Fibroblast of upper back skin (primary cell): Measurements from ENCODE around the gene ATP6V1C2.
"Not testable (repeated sequence)": the region's sequence is repeated elsewhere in the genome, so short reads cannot be mapped to it uniquely, and the experiment has no call there.

Experiments
- DNase-seq: peaks from one replicate; pipeline ENCODE4 v3.0.0-alpha.2; 2013

Gene ATP6V1C2

GRCh38 chr2:10770956-10771750 lies 49.7 kb downstream of the ATP6V1C2 start:
- no peak for DNase-seq

- DNase-seq = no peak
Measured at GRCh38 chr2:10771786-10772185, 50.4 kb downstream of the ATP6V1C2 start.

- no peak for DNase-seq
Measured at GRCh38 chr2:10772201-10772867, 50.9 kb downstream of the ATP6V1C2 start.

GRCh38 chr2:10772868-10773215 lies 51.4 kb downstream of the ATP6V1C2 start:
- DNase-seq = no peak

- DNase-seq = no peak
Measured at GRCh38 chr2:10773821-10774341, 52.5 kb downstream of the ATP6V1C2 start.

- no peak for DNase-seq
Measured at GRCh38 chr2:10774394-10774793, 53.0 kb downstream of the ATP6V1C2 start.

GRCh38 chr2:10775021-10775780 lies 53.8 kb downstream of the ATP6V1C2 start:
- no peak for DNase-seq

- DNase-seq = no peak
Measured at GRCh38 chr2:10775831-10776230, 54.4 kb downstream of the ATP6V1C2 start.

- no peak for DNase-seq
Measured at GRCh38 chr2:10776231-10776977, 55.0 kb downstream of the ATP6V1C2 start.

GRCh38 chr2:10777111-10777841 lies 55.8 kb downstream of the ATP6V1C2 start:
- no peak for DNase-seq

GRCh38 chr2:10777842-10778723 lies 56.7 kb downstream of the ATP6V1C2 start:
- DNase-seq = no peak

- no peak for DNase-seq
Measured at GRCh38 chr2:10778724-10779115, 57.3 kb downstream of the ATP6V1C2 start.

GRCh38 chr2:10779776-10780490 lies 58.5 kb downstream of the ATP6V1C2 start:
- DNase-seq = no peak

- DNase-seq = no peak
Measured at GRCh38 chr2:10780491-10780820, 59.0 kb downstream of the ATP6V1C2 start.

GRCh38 chr2:10780821-10781220 lies 59.4 kb downstream of the ATP6V1C2 start:
- not testable (repeated sequence) for DNase-seq

GRCh38 chr2:10781746-10782145 lies 60.3 kb downstream of the ATP6V1C2 start:
- no peak for DNase-seq

- DNase-seq = no peak
Measured at GRCh38 chr2:10783421-10783820, 62.0 kb downstream of the ATP6V1C2 start.

- DNase-seq = no peak
Measured at GRCh38 chr2:10784719-10785118, 63.3 kb downstream of the ATP6V1C2 start.

- DNase-seq = no peak
Measured at GRCh38 chr2:10785260-10785659, 63.8 kb downstream of the ATP6V1C2 start.

- no peak for DNase-seq
Measured at GRCh38 chr2:10786240-10786982, 65.0 kb downstream of the ATP6V1C2 start.
